Measurements from ENCODE around the gene GBX1. TPM values are rescaled to one million over a fixed set of nuclear protein-coding genes. Genes with fewer than 3 reads are reported as not detected.

GBX1 gene
- polyA plus RNA-seq, 1 donor from 2014 or later, result not detected

DNA sequence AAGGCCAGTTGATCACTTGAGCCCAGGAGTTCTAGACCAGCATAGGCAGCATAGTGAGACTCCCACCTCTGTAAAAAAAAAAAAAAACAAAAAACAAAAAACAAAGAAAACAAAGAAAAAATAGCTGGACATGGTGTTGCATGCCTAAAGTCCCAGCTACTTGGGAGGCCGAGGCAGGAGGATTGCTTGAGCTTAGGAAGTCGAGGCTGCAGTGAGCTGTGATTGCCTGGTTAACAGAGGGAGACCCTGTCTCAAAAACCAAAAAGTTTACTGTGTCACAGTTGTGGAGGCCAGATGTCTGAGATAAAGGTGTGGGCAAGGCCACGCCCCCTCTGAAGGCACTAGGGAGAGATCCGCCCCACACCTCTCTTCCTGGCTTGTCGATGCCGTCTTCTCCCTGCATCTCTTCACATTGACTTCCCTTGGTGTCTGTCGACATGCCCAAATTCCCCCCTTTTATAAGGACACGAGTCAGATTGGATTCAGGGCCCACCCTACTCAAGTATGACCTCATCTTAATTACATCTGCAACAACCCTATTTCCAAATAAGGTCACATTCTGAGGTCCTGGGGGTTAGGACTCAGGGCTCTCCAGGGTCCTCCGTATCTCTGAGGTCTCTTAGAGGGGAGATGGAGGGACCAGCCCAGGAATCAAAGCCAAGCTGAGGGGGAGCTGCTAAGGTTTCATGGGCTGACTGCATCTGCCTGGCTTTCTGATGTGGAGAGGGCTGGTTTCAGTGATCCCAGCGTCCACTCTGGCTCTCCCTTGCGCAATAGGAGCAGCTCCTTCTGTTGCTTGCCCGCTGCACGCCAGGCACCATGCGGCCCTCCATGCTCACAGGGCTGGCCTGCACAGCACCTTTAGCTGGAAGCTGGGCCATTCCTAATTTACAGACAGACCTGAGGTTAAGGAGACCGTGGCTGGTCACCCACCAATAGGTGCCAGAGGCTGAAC, 58.1 kb downstream of the GBX1 start:
- no peak overlapping the region for H3K27ac ChIP-seq (ENCODE audit: low read length)
- no peak for TF ChIP-seq POLR2AphosphoS5 (IDR thresholded peaks at IDR 0.05)
- TF ChIP-seq, protein P1, sequence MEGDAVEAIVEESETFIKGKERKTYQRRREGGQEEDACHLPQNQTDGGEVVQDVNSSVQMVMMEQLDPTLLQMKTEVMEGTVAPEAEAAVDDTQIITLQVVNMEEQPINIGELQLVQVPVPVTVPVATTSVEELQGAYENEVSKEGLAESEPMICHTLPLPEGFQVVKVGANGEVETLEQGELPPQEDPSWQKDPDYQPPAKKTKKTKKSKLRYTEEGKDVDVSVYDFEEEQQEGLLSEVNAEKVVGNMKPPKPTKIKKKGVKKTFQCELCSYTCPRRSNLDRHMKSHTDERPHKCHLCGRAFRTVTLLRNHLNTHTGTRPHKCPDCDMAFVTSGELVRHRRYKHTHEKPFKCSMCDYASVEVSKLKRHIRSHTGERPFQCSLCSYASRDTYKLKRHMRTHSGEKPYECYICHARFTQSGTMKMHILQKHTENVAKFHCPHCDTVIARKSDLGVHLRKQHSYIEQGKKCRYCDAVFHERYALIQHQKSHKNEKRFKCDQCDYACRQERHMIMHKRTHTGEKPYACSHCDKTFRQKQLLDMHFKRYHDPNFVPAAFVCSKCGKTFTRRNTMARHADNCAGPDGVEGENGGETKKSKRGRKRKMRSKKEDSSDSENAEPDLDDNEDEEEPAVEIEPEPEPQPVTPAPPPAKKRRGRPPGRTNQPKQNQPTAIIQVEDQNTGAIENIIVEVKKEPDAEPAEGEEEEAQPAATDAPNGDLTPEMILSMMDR (IDR thresholded peaks at IDR 0.05; ENCODE audit: poor library complexity, severe bottlenecking), result no peak
- no peaks in the 10 kb centered on the region for H3K36me3 ChIP-seq (ENCODE audit: insufficient read depth, low read length)
- no peaks in the 10 kb centered on the region for H3F3A ChIP-seq (ENCODE audit: insufficient read depth, low read length, poor library complexity, severe bottlenecking)
- no peak overlapping the region for H3K4me3 ChIP-seq (ENCODE audit: low read length)
- H3K27me3 ChIP-seq (ENCODE audit: insufficient read depth, low read depth, low read length), result peaks cover 11% of the 10 kb centered on the region
- no peak overlapping the region for H3K4me2 ChIP-seq (ENCODE audit: low read length)
- H3K9ac ChIP-seq (ENCODE audit: low read length), result no peak overlapping the region
- H3K79me2 ChIP-seq (replicated peaks; ENCODE audit: insufficient read depth, low read length), result peaks cover 18% of the 10 kb centered on the region
- H3K9me2 ChIP-seq (ENCODE audit: insufficient read depth, low read length), result no peaks in the 10 kb centered on the region
- no peak overlapping the region for H2AFZ ChIP-seq (ENCODE audit: low read depth, low read length)
- peaks cover 32% of the 10 kb centered on the region for H4K20me1 ChIP-seq (ENCODE audit: insufficient read depth)
- no peaks in the 10 kb centered on the region for H3K9me3 ChIP-seq (ENCODE audit: low read length)

DNA sequence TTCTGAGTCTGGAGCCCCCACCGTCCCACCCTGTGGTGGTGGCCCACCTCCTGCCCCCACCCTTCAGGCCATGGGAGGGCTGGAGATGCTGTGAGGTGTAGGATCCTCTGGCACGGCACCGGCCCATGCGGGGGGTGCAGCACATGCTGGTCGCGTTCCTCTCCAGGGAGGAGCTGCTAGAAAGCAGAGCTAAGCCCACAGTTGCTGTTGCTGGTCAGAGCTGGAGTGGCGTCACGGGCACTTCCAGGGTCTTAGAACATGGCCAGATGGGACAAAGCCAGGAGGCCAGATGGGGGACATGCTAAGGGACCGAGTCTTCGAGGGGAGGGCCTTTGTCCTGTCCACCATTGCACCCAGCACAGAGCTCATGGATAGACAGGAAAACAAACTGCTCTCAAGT, 59.6 kb downstream of the GBX1 start:
- Histone ChIP-seq H4K20me1 (ENCODE audit: insufficient read depth) (peaks cover 21% of the 10 kb centered on the region), H3K9me2 (ENCODE audit: insufficient read depth, low read length) (no peaks in the 10 kb centered on the region), H3K4me2 (ENCODE audit: low read length) (no peak overlapping the region), H3K79me2 (replicated peaks; ENCODE audit: insufficient read depth, low read length) (peaks cover 11% of the 10 kb centered on the region), H3K4me3 (ENCODE audit: low read length) (no peak overlapping the region), H3K27ac (ENCODE audit: low read length) (no peak overlapping the region), H3F3A (ENCODE audit: insufficient read depth, low read length, poor library complexity, severe bottlenecking) (no peaks in the 10 kb centered on the region), H3K9ac (ENCODE audit: low read length) (no peak overlapping the region), H3K27me3 (ENCODE audit: insufficient read depth, low read depth, low read length) (no peaks in the 10 kb centered on the region), H2AFZ (ENCODE audit: low read depth, low read length) (no peak overlapping the region), H3K36me3 (ENCODE audit: insufficient read depth, low read length) (no peaks in the 10 kb centered on the region), H3K9me3 (ENCODE audit: low read length) (no peaks in the 10 kb centered on the region)
- TF ChIP-seq MXI1 (conservative IDR thresholded peaks at IDR 0.05; ENCODE audit: poor library complexity, severe bottlenecking), result no peak
- TF ChIP-seq POLR2AphosphoS5 (IDR thresholded peaks at IDR 0.05), result no peak
- TF ChIP-seq RAD21 (conservative IDR thresholded peaks at IDR 0.05), result no peak
- TF ChIP-seq EP300 (conservative IDR thresholded peaks at IDR 0.05; ENCODE audit: poor library complexity, severe bottlenecking), result no peak
- TF ChIP-seq SMC3 (conservative IDR thresholded peaks at IDR 0.05; ENCODE audit: poor library complexity), result no peak
- TF ChIP-seq, protein P2, sequence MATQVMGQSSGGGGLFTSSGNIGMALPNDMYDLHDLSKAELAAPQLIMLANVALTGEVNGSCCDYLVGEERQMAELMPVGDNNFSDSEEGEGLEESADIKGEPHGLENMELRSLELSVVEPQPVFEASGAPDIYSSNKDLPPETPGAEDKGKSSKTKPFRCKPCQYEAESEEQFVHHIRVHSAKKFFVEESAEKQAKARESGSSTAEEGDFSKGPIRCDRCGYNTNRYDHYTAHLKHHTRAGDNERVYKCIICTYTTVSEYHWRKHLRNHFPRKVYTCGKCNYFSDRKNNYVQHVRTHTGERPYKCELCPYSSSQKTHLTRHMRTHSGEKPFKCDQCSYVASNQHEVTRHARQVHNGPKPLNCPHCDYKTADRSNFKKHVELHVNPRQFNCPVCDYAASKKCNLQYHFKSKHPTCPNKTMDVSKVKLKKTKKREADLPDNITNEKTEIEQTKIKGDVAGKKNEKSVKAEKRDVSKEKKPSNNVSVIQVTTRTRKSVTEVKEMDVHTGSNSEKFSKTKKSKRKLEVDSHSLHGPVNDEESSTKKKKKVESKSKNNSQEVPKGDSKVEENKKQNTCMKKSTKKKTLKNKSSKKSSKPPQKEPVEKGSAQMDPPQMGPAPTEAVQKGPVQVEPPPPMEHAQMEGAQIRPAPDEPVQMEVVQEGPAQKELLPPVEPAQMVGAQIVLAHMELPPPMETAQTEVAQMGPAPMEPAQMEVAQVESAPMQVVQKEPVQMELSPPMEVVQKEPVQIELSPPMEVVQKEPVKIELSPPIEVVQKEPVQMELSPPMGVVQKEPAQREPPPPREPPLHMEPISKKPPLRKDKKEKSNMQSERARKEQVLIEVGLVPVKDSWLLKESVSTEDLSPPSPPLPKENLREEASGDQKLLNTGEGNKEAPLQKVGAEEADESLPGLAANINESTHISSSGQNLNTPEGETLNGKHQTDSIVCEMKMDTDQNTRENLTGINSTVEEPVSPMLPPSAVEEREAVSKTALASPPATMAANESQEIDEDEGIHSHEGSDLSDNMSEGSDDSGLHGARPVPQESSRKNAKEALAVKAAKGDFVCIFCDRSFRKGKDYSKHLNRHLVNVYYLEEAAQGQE (IDR thresholded peaks at IDR 0.05; ENCODE audit: borderline replicate concordance), result no peak
- TF ChIP-seq, protein P1 (IDR thresholded peaks at IDR 0.05; ENCODE audit: poor library complexity, severe bottlenecking), result no peak
- TF ChIP-seq EZH2 (IDR thresholded peaks at IDR 0.05; ENCODE audit: borderline replicate concordance, insufficient read depth, low read length, poor library complexity, severe bottlenecking), result no peak

Measured in neural cell (in vitro differentiated cells).